ENCODE data around the gene MOV10L1. TPM values are rescaled to one million over a fixed set of nuclear protein-coding genes. Genes with fewer than 3 reads are reported as not detected.

MOV10L1 gene
- total and polyA plus RNA-seq, 2 experiments from 2014 or later, result 0.73 to 1.8 TPM

DNA sequence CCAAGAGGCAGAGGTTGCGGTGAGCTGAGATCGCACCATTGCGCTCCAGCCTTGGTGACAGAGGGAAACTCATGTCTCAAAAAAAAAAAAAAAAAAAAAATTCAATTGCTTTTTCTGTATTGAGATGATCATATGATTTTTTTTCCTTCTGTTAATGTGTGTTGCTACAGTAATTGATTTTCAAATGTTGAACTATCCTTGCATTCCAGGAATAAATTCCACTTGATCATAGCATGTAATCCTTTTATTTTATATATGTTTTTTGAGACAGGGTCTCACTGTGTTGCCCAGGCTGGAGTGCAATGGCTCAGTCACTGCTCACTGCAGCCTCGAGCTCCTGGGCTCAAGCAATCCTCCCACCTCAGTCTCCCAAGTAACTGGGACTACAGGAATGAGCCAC is 33.3 kb downstream of the MOV10L1 start:
- no peaks in the 10 kb centered on the region for H3K9me2 ChIP-seq (ENCODE audit: insufficient read depth)
- no peak overlapping the region for H3K4me2 ChIP-seq
- Mint-ChIP-seq H3K4me1 (peaks cover 6% of the 10 kb centered on the region; the same call in 2 of the 3 replicates), H3K4me3 (no peak overlapping the region), H3K36me3 (ENCODE audit: low read depth) (no peaks in the 10 kb centered on the region), H3K27ac (no peak overlapping the region), H3K9me3 (peaks cover 10% of the 10 kb centered on the region; the same call in 2 of the 3 replicates), H3K27me3 (ENCODE audit: insufficient read depth, low read depth, poor library complexity) (peaks cover 5% of the 10 kb centered on the region)
- no peaks in the 10 kb centered on the region for H4K20me1 ChIP-seq (replicated peaks; ENCODE audit: insufficient read depth)
- no peaks in the 10 kb centered on the region for H3K79me2 ChIP-seq (replicated peaks; ENCODE audit: insufficient read depth)
- H3K36me3 ChIP-seq (ENCODE audit: insufficient read depth), result no peaks in the 10 kb centered on the region
- no peak overlapping the region for H3K27ac ChIP-seq (ENCODE audit: low read depth)
- ATAC-seq (no peak), DNase-seq (ENCODE audit: low spot score) (no peak)
- no peak overlapping the region for H3K4me3 ChIP-seq
- H3K27me3 ChIP-seq (ENCODE audit: insufficient read depth), result no peaks in the 10 kb centered on the region
- H3F3A ChIP-seq (replicated peaks; ENCODE audit: low read depth), result no peaks in the 10 kb centered on the region
- TF ChIP-seq STAT1 (IDR thresholded peaks at IDR 0.05; ENCODE audit: unreplicated experiment), result no peak
- no peak for TF ChIP-seq JUNB (IDR thresholded peaks at IDR 0.05; ENCODE audit: unreplicated experiment)
- H3K4me1 ChIP-seq (ENCODE audit: insufficient read depth), result no peaks in the 10 kb centered on the region
- no peak overlapping the region for H2AFZ ChIP-seq

DNA sequence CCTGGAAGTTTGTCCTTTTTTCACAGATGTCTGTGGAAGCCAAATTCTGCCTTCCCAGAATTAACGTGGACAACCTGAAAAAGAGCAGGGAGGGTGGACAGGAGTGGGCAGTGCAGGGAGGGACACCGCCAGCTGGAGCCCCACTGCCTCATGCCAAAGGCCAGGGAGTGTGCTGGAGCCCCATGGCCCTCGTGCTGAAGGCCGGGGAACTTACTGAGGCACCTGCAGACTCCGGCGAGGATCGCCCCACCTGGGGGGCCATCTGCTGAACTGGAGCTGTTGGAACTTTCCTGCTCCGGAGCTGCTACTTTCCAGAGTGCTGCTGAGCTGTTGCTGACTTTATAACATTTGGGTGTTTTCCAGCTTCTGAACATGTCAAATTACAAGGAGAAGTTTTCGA is 35.2 kb downstream of the MOV10L1 start:
- no peaks in the 10 kb centered on the region for H3K27me3 ChIP-seq (ENCODE audit: insufficient read depth)
- no peak overlapping the region for H3K4me3 ChIP-seq
- no peak for DNase-seq (ENCODE audit: low spot score)
- no peaks in the 10 kb centered on the region for H3K4me1 ChIP-seq (ENCODE audit: insufficient read depth)
- no peaks in the 10 kb centered on the region for H3F3A ChIP-seq (replicated peaks; ENCODE audit: low read depth)
- H3K4me1 Mint-ChIP-seq, result no peaks in the 10 kb centered on the region
- H3K9me3 Mint-ChIP-seq, result peaks cover 10% of the 10 kb centered on the region; the same call in 2 of the 3 replicates
- no peaks in the 10 kb centered on the region for H3K36me3 Mint-ChIP-seq (ENCODE audit: low read depth)
- H3K27ac ChIP-seq (ENCODE audit: low read depth), result no peak overlapping the region
- no peaks in the 10 kb centered on the region for H3K79me2 ChIP-seq (replicated peaks; ENCODE audit: insufficient read depth)
- TF ChIP-seq POLR2AphosphoS5 (IDR thresholded peaks at IDR 0.05; ENCODE audit: low read depth) (no peak), EZH2phosphoT487 (IDR thresholded peaks at IDR 0.05; ENCODE audit: unreplicated experiment) (no peak), EZH2 (IDR thresholded peaks at IDR 0.05; ENCODE audit: low read depth, unreplicated experiment) (no peak), CREB1 (CRISPR knock-in tag; IDR thresholded peaks at IDR 0.05; ENCODE audit: low read depth) (no peak), ZNF331 (CRISPR knock-in tag; IDR thresholded peaks at IDR 0.05; ENCODE audit: low read depth) (no peak)
- TF ChIP-seq, protein P1, sequence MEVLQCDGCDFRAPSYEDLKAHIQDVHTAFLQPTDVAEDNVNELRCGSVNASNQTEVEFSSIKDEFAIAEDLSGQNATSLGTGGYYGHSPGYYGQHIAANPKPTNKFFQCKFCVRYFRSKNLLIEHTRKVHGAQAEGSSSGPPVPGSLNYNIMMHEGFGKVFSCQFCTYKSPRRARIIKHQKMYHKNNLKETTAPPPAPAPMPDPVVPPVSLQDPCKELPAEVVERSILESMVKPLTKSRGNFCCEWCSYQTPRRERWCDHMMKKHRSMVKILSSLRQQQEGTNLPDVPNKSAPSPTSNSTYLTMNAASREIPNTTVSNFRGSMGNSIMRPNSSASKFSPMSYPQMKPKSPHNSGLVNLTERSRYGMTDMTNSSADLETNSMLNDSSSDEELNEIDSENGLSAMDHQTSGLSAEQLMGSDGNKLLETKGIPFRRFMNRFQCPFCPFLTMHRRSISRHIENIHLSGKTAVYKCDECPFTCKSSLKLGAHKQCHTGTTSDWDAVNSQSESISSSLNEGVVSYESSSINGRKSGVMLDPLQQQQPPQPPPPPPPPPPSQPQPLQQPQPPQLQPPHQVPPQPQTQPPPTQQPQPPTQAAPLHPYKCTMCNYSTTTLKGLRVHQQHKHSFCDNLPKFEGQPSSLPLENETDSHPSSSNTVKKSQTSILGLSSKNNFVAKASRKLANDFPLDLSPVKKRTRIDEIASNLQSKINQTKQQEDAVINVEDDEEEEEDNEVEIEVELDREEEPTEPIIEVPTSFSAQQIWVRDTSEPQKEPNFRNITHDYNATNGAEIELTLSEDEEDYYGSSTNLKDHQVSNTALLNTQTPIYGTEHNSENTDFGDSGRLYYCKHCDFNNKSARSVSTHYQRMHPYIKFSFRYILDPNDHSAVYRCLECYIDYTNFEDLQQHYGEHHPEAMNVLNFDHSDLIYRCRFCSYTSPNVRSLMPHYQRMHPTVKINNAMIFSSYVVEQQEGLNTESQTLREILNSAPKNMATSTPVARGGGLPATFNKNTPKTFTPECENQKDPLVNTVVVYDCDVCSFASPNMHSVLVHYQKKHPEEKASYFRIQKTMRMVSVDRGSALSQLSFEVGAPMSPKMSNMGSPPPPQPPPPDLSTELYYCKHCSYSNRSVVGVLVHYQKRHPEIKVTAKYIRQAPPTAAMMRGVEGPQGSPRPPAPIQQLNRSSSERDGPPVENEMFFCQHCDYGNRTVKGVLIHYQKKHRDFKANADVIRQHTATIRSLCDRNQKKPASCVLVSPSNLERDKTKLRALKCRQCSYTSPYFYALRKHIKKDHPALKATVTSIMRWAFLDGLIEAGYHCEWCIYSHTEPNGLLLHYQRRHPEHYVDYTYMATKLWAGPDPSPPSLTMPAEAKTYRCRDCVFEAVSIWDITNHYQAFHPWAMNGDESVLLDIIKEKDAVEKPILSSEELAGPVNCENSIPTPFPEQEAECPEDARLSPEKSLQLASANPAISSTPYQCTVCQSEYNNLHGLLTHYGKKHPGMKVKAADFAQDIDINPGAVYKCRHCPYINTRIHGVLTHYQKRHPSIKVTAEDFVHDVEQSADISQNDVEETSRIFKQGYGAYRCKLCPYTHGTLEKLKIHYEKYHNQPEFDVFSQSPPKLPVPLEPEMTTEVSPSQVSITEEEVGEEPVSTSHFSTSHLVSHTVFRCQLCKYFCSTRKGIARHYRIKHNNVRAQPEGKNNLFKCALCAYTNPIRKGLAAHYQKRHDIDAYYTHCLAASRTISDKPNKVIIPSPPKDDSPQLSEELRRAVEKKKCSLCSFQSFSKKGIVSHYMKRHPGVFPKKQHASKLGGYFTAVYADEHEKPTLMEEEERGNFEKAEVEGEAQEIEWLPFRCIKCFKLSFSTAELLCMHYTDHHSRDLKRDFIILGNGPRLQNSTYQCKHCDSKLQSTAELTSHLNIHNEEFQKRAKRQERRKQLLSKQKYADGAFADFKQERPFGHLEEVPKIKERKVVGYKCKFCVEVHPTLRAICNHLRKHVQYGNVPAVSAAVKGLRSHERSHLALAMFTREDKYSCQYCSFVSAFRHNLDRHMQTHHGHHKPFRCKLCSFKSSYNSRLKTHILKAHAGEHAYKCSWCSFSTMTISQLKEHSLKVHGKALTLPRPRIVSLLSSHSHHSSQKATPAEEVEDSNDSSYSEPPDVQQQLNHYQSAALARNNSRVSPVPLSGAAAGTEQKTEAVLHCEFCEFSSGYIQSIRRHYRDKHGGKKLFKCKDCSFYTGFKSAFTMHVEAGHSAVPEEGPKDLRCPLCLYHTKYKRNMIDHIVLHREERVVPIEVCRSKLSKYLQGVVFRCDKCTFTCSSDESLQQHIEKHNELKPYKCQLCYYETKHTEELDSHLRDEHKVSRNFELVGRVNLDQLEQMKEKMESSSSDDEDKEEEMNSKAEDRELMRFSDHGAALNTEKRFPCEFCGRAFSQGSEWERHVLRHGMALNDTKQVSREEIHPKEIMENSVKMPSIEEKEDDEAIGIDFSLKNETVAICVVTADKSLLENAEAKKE (CRISPR knock-in tag; IDR thresholded peaks at IDR 0.05), result no peak
- TF ChIP-seq, protein P2, sequence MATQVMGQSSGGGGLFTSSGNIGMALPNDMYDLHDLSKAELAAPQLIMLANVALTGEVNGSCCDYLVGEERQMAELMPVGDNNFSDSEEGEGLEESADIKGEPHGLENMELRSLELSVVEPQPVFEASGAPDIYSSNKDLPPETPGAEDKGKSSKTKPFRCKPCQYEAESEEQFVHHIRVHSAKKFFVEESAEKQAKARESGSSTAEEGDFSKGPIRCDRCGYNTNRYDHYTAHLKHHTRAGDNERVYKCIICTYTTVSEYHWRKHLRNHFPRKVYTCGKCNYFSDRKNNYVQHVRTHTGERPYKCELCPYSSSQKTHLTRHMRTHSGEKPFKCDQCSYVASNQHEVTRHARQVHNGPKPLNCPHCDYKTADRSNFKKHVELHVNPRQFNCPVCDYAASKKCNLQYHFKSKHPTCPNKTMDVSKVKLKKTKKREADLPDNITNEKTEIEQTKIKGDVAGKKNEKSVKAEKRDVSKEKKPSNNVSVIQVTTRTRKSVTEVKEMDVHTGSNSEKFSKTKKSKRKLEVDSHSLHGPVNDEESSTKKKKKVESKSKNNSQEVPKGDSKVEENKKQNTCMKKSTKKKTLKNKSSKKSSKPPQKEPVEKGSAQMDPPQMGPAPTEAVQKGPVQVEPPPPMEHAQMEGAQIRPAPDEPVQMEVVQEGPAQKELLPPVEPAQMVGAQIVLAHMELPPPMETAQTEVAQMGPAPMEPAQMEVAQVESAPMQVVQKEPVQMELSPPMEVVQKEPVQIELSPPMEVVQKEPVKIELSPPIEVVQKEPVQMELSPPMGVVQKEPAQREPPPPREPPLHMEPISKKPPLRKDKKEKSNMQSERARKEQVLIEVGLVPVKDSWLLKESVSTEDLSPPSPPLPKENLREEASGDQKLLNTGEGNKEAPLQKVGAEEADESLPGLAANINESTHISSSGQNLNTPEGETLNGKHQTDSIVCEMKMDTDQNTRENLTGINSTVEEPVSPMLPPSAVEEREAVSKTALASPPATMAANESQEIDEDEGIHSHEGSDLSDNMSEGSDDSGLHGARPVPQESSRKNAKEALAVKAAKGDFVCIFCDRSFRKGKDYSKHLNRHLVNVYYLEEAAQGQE (IDR thresholded peaks at IDR 0.05; ENCODE audit: unreplicated experiment), result no peak
- no peaks in the 10 kb centered on the region for H3K9me2 ChIP-seq (ENCODE audit: insufficient read depth)
- H2AFZ ChIP-seq, result no peak overlapping the region
- no peak for ATAC-seq
- H3K4me2 ChIP-seq, result no peak overlapping the region
- no peaks in the 10 kb centered on the region for H3K36me3 ChIP-seq (ENCODE audit: insufficient read depth)
- no peaks in the 10 kb centered on the region for H4K20me1 ChIP-seq (replicated peaks; ENCODE audit: insufficient read depth)
- H3K27me3 Mint-ChIP-seq (ENCODE audit: insufficient read depth, low read depth, poor library complexity), result peaks cover 5% of the 10 kb centered on the region
- H3K27ac Mint-ChIP-seq, result no peak overlapping the region
- H3K4me3 Mint-ChIP-seq, result no peak overlapping the region

Measured in GM23338 (cell line).